ENCODE results near the gene EIF5B.

The EIF5B gene

GRCh38 chr2:99325384-99325783 is 11.8 kb upstream of the EIF5B start:
- H3K4me1 ChIP-seq (ENCODE audit: control insufficient read depth in 1 of 2, insufficient read depth in 1 of 2, low read depth in 1 of 2, low read length in 1 of 2): no peaks in the 10 kb centered on the region
- no peak overlapping the region for H3K4me3 ChIP-seq (ENCODE audit: low read depth in 1 of 2, low read length in 1 of 2)
- no peak overlapping the region for H3K27ac ChIP-seq
- H3K27me3 ChIP-seq: no peaks in the 10 kb centered on the region
- TF ChIP-seq CTCF (IDR thresholded peaks at IDR 0.05): no peak
- no peaks in the 10 kb centered on the region for H3K9me3 ChIP-seq
- H3K36me3 ChIP-seq: peaks cover 96% of the 10 kb centered on the region

GRCh38 chr2:99335911-99336803 is 1.0 kb upstream of the EIF5B start, which contains the start of gene TXNDC9:
TSS of gene TXNDC9 (minus strand) at chr2:99336333. CDS start at chr2:99333210, 3,123 bp downstream.
- peak within 1 kb of the TSS; percentile 86 to 100 for H3K4me3 ChIP-seq (ENCODE audit: low read depth in 1 of 2, low read length in 1 of 2)
- H3K9me3 ChIP-seq: no peaks in the 10 kb centered on the region
- H3K36me3 ChIP-seq: peaks cover 27% of the 10 kb centered on the region
- H3K27ac ChIP-seq: peak within 1 kb of the TSS; percentile 91
- H3K4me1 ChIP-seq (ENCODE audit: control insufficient read depth in 1 of 2, insufficient read depth in 1 of 2, low read depth in 1 of 2, low read length in 1 of 2): peaks cover 28 to 32% of the 10 kb centered on the region in 2 experiments
- H3K27me3 ChIP-seq: no peaks in the 10 kb centered on the region
- TF ChIP-seq CTCF (IDR thresholded peaks at IDR 0.05): no peak

GRCh38 chr2:99336804-99337112 is 431 bp upstream of the EIF5B start:
- peaks cover 28 to 32% of the 10 kb centered on the region in 2 experiments for H3K4me1 ChIP-seq (ENCODE audit: control insufficient read depth in 1 of 2, insufficient read depth in 1 of 2, low read depth in 1 of 2, low read length in 1 of 2)
- no peak for TF ChIP-seq CTCF (IDR thresholded peaks at IDR 0.05)
- H3K4me3 ChIP-seq (ENCODE audit: low read depth in 1 of 2, low read length in 1 of 2): peak overlapping the region; percentile 86 to 100
- peak overlapping the region; percentile 91 for H3K27ac ChIP-seq
- H3K27me3 ChIP-seq: no peaks in the 10 kb centered on the region
- peaks cover 21% of the 10 kb centered on the region for H3K36me3 ChIP-seq
- no peaks in the 10 kb centered on the region for H3K9me3 ChIP-seq

GRCh38 chr2:99338029-99338585 is 918 bp downstream of the EIF5B start:
- peaks cover 8% of the 10 kb centered on the region for H3K36me3 ChIP-seq
- no peaks in the 10 kb centered on the region for H3K27me3 ChIP-seq
- no peaks in the 10 kb centered on the region for H3K9me3 ChIP-seq
- no peak for TF ChIP-seq CTCF (IDR thresholded peaks at IDR 0.05)
- peaks cover 28 to 32% of the 10 kb centered on the region in 2 experiments for H3K4me1 ChIP-seq (ENCODE audit: control insufficient read depth in 1 of 2, insufficient read depth in 1 of 2, low read depth in 1 of 2, low read length in 1 of 2)
- peak overlapping the region; percentile 91 for H3K27ac ChIP-seq
- H3K4me3 ChIP-seq (ENCODE audit: low read depth in 1 of 2, low read length in 1 of 2): peak overlapping the region; percentile 86 to 100

- no peak overlapping the region for H3K27ac ChIP-seq
- H3K36me3 ChIP-seq: no peaks in the 10 kb centered on the region
- H3K4me3 ChIP-seq (ENCODE audit: low read depth in 1 of 2, low read length in 1 of 2): no peak overlapping the region
- peaks cover 17 to 23% of the 10 kb centered on the region in 2 experiments for H3K4me1 ChIP-seq (ENCODE audit: control insufficient read depth in 1 of 2, insufficient read depth in 1 of 2, low read depth in 1 of 2, low read length in 1 of 2)
- H3K27me3 ChIP-seq: no peaks in the 10 kb centered on the region
- H3K9me3 ChIP-seq: no peaks in the 10 kb centered on the region
- no peak for TF ChIP-seq CTCF (IDR thresholded peaks at IDR 0.05)
Measured at GRCh38 chr2:99340669-99341236, 3.6 kb downstream of the EIF5B start.

Measured in neutrophil (primary cell).